ENCODE results near the gene B4GALNT2.

GRCh38 chr17:49148171-49148570 lies 15.6 kb downstream of the B4GALNT2 start:
- TF ChIP-seq, protein P1, sequence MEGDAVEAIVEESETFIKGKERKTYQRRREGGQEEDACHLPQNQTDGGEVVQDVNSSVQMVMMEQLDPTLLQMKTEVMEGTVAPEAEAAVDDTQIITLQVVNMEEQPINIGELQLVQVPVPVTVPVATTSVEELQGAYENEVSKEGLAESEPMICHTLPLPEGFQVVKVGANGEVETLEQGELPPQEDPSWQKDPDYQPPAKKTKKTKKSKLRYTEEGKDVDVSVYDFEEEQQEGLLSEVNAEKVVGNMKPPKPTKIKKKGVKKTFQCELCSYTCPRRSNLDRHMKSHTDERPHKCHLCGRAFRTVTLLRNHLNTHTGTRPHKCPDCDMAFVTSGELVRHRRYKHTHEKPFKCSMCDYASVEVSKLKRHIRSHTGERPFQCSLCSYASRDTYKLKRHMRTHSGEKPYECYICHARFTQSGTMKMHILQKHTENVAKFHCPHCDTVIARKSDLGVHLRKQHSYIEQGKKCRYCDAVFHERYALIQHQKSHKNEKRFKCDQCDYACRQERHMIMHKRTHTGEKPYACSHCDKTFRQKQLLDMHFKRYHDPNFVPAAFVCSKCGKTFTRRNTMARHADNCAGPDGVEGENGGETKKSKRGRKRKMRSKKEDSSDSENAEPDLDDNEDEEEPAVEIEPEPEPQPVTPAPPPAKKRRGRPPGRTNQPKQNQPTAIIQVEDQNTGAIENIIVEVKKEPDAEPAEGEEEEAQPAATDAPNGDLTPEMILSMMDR (IDR thresholded peaks at IDR 0.05): no peak
- TF ChIP-seq, protein P2, sequence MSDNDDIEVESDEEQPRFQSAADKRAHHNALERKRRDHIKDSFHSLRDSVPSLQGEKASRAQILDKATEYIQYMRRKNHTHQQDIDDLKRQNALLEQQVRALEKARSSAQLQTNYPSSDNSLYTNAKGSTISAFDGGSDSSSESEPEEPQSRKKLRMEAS (IDR thresholded peaks at IDR 0.05): no peak
- TF ChIP-seq HOXA7 (CRISPR knock-in tag; IDR thresholded peaks at IDR 0.05) (no peak), POLR2A (IDR thresholded peaks at IDR 0.05; ENCODE audit: low read length) (no peak), JUNB (IDR thresholded peaks at IDR 0.05) (no peak), MAFK (IDR thresholded peaks at IDR 0.05; ENCODE audit: partially characterized antibody) (no peak), NPAS2 (CRISPR knock-in tag; IDR thresholded peaks at IDR 0.05; ENCODE audit: borderline replicate concordance) (no peak), NFE2L2 (conservative IDR thresholded peaks at IDR 0.05; ENCODE audit: low read length) (no peak), RAD21 (conservative IDR thresholded peaks at IDR 0.05 in 1 of 2, IDR thresholded peaks at IDR 0.05 in 1 of 2) (no peak)
- TF ChIP-seq, protein P3, sequence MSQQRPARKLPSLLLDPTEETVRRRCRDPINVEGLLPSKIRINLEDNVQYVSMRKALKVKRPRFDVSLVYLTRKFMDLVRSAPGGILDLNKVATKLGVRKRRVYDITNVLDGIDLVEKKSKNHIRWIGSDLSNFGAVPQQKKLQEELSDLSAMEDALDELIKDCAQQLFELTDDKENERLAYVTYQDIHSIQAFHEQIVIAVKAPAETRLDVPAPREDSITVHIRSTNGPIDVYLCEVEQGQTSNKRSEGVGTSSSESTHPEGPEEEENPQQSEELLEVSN (IDR thresholded peaks at IDR 0.05; ENCODE audit: borderline replicate concordance, low read depth): no peak
- TF ChIP-seq, protein P4, sequence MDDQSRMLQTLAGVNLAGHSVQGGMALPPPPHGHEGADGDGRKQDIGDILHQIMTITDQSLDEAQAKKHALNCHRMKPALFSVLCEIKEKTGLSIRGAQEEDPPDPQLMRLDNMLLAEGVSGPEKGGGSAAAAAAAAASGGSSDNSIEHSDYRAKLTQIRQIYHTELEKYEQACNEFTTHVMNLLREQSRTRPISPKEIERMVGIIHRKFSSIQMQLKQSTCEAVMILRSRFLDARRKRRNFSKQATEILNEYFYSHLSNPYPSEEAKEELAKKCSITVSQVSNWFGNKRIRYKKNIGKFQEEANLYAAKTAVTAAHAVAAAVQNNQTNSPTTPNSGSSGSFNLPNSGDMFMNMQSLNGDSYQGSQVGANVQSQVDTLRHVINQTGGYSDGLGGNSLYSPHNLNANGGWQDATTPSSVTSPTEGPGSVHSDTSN (IDR thresholded peaks at IDR 0.05): no peak

Data from A549 (cell line).